ENCODE data around the gene TNRC18. TPM values are rescaled to one million over a fixed set of nuclear protein-coding genes. Genes with fewer than 3 reads are reported as not detected.

TNRC18 gene
- polyA plus RNA-seq, 4 donors = 97.6 to 145 (median 131) TPM

- no peak for DNase-seq (ENCODE audit: low read depth in 4 of 4, low spot score in 2 of 4)
Measured at GRCh38 chr7:5414916-5415315, 8.7 kb downstream of the TNRC18 start.

- no peak for DNase-seq (ENCODE audit: low read depth in 4 of 4, low spot score in 2 of 4)
Measured at GRCh38 chr7:5413449-5413786, 10.2 kb downstream of the TNRC18 start.

GRCh38 chr7:5408777-5409176, 14.9 kb downstream of the TNRC18 start:
- no peak for DNase-seq (ENCODE audit: low read depth in 4 of 4, low spot score in 2 of 4)

GRCh38 chr7:5406957-5407945, 16.4 kb downstream of the TNRC18 start:
- DNase-seq (ENCODE audit: low read depth in 4 of 4, low spot score in 2 of 4) = no peak

GRCh38 chr7:5404421-5404826, 19.2 kb downstream of the TNRC18 start:
- DNase-seq (ENCODE audit: low read depth in 4 of 4, low spot score in 2 of 4) = no peak

GRCh38 chr7:5403442-5403841, 20.2 kb downstream of the TNRC18 start:
- no peak for DNase-seq (ENCODE audit: low read depth in 4 of 4, low spot score in 2 of 4)

GRCh38 chr7:5397736-5398135, 25.9 kb downstream of the TNRC18 start:
- DNase-seq (ENCODE audit: low read depth in 4 of 4, low spot score in 2 of 4) = no peak

GRCh38 chr7:5396999-5397663, 26.5 kb downstream of the TNRC18 start:
- DNase-seq (ENCODE audit: low read depth in 4 of 4, low spot score in 2 of 4) = no peak

- DNase-seq (ENCODE audit: low read depth in 4 of 4, low spot score in 2 of 4) = no peak
Measured at GRCh38 chr7:5396542-5396941, 27.1 kb downstream of the TNRC18 start.

- no peak for DNase-seq (ENCODE audit: low read depth in 4 of 4, low spot score in 2 of 4)
Measured at GRCh38 chr7:5395246-5395645, 28.4 kb downstream of the TNRC18 start.

- no peak for DNase-seq (ENCODE audit: low read depth in 4 of 4, low spot score in 2 of 4)
Measured at GRCh38 chr7:5394264-5395105, 29.1 kb downstream of the TNRC18 start.

- no peak for DNase-seq (ENCODE audit: low read depth in 4 of 4, low spot score in 2 of 4)
Measured at GRCh38 chr7:5393748-5394147, 29.9 kb downstream of the TNRC18 start.

GRCh38 chr7:5393328-5393727, 30.3 kb downstream of the TNRC18 start:
- DNase-seq (ENCODE audit: low read depth in 4 of 4, low spot score in 2 of 4) = no peak

GRCh38 chr7:5390918-5391317, 32.7 kb downstream of the TNRC18 start:
- DNase-seq (ENCODE audit: low read depth in 4 of 4, low spot score in 2 of 4) = no peak

GRCh38 chr7:5388905-5389433, 34.7 kb downstream of the TNRC18 start:
- DNase-seq (ENCODE audit: low read depth in 4 of 4, low spot score in 2 of 4) = no peak

GRCh38 chr7:5388273-5388901, 35.2 kb downstream of the TNRC18 start:
- DNase-seq (ENCODE audit: low read depth in 4 of 4, low spot score in 2 of 4) = no peak

- DNase-seq (ENCODE audit: low read depth in 4 of 4, low spot score in 2 of 4) = no peak
Measured at GRCh38 chr7:5387711-5388245, 35.9 kb downstream of the TNRC18 start.

- DNase-seq (ENCODE audit: low read depth in 4 of 4, low spot score in 2 of 4) = no peak
Measured at GRCh38 chr7:5384618-5385017, 39.0 kb downstream of the TNRC18 start.

GRCh38 chr7:5383314-5384098, 40.1 kb downstream of the TNRC18 start:
- DNase-seq (ENCODE audit: low read depth in 4 of 4, low spot score in 2 of 4) = no peak

Data from left renal cortex interstitium (tissue), 4 donors.